Middle frontal gyrus (tissue), 1 donor: Measurements from ENCODE around the gene INPP5E.

Source experiments
- DNase-seq: peaks from one replicate; pipeline ENCODE4 v3.0.0-alpha.2; 2015; ENCODE audit warnings: low spot score; ENCODE audit errors: extremely low spot score

Gene INPP5E

DNA sequence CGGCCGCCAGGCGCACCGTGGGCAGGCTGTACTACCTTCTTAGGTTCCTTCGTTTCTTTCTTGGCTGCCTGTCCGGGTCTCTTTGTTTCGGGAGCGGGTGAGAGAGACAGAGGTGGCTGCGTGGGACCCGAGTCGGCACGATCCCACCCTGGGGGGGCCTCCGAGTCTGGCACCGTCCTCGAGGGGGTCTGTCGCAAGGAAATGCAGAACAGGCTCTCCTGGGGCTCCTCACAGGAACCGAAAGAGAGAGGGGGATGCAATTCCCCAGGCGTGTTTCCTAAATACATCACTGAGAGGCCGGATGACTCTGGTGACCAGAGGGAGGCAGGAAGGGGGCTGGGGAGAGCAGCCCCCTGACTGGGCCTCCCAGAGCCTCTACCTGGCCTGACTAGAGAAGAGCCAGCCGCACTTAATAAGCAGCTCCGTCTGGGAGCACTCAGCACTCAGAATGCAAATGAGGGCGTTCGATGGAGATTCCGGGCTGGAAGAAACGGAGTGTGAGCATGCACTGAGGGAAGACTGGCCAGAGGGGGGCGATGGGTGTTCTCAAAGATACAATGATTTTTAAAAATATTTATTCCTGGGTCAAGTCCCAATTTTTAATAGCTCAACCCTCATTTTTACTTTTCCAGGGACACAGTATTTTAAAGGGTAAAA, 11.7 kb upstream of the INPP5E start:
- DNase-seq = no peak

DNA sequence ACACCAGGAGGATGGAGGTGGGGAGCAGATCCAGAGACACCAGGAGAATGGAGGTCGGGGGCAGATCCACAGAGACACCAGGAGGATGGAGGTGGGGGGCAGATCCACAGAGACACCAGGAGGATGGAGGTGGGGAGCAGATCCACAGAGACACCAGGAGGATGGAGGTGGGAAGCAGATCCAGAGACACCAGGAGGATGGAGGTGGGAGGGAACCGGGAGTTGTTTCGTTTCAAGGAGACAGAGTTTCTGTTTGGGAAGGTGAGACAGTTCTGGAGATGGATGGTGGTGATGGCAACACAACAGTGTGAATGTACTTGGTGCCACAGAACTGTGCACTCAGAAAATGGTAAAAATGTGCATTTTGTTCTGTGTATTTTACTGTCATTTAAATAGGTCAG, 9.0 kb upstream of the INPP5E start:
- DNase-seq = no peak

GRCh38 chr9:136447173-136447778, 7.6 kb upstream of the INPP5E start:
- DNase-seq = no peak

DNA sequence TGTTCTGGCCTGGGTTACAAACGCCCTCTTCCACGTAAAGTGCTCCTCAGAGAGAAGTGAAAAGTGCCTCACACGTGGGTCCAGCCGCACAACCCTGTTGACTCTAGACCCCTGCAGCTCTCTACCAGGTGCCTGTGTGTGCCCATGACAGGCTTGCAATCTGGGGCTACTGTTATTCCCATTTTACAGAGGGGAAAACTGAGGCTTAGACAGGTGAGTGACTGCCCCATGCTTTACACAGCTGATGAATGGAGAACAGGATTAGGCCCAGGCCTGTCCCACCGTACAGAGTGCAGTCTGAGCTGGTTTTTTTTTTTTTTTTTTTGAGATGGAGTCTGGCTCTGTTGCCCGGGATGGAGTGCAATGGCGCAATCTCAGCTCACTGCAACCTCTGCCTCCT, 6.2 kb upstream of the INPP5E start:
- DNase-seq = no peak

- DNase-seq = no peak
Observed at GRCh38 chr9:136444102-136444501, 4.5 kb upstream of the INPP5E start.

- no peak for DNase-seq
Observed at GRCh38 chr9:136443687-136444086, 4.0 kb upstream of the INPP5E start.

- DNase-seq = no peak
Observed at GRCh38 chr9:136443087-136443486, 3.4 kb upstream of the INPP5E start.

DNA sequence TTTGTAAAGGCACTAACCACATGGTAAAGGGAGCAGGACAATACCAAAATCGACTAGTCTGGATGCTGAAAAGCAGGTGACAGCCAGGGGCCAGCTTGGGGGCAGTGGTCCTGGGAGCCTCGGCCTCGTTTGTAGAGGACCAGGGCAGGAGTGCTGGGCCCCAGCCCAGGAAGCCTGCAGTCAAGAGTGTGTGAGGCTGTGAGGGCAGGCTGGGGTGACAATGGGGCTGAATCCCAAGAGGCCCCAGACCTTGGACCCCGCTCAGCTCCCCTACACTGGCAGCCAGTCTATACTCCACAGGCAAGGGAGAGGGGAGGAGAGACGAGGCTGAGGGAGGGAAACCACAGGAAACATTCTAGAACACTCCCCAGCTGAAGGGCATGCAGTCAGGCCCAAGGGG, 2.6 kb upstream of the INPP5E start:
- no peak for DNase-seq

- DNase-seq = no peak
Observed at GRCh38 chr9:136441681-136442245, 2.1 kb upstream of the INPP5E start.

- no peak for DNase-seq
Observed at GRCh38 chr9:136441191-136441680, 1.6 kb upstream of the INPP5E start.

- DNase-seq = no peak
Observed at GRCh38 chr9:136438548-136439480, 831 bp downstream of the INPP5E start.

DNA sequence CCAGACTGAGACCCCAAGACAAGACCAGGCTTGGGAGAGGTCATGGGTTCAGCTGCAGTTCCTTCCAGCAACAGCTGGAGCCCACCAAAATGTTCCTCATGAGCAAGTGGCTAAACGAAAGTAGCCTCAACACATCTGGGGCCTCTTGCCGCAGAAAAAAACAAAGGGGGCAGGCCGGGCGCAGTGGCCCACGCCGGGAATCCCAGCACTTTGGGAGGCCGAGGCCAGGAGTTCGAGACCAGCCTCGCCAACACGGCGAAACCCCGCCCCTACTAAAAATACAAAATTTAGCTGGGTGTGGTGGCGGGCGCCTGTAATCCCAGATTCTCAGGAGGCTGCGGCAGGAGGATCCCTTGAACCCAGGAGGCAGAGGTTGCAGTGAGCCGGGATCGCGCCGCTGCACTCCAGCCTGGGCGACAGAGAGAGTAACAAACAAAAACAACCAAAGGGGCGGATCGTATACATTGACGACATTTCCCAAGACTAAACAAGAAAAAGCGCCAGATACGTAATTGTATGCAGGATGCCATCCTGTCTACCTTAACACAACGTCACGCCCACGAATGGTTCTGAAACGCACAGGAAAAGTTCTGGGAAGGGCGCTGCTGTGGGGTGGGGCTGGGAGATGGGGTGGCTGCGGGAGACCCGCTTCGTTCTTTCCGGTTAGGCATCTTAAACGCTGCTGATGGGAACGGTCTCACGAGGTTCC, 1.7 kb downstream of the INPP5E start:
- DNase-seq = no peak

DNA sequence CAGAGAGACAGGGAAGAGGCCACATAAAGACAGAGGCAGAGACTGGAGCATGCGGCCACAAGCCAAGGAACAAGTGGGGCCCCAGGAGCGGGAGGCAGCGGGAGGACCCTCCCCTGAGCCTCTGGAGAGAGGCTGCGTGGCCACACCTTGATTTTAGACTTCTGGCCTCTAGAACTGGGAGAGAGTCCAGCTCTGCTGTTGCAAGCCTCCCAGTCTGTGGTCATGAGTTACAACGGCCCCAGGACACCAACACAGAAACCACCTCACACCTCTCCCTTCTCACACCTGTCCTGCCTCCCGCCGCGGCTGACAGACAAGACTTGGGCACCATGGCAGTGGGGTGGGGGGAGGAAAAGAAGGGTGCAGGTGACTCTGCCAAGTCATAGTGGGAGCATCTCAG, 2.2 kb downstream of the INPP5E start:
- no peak for DNase-seq

DNA sequence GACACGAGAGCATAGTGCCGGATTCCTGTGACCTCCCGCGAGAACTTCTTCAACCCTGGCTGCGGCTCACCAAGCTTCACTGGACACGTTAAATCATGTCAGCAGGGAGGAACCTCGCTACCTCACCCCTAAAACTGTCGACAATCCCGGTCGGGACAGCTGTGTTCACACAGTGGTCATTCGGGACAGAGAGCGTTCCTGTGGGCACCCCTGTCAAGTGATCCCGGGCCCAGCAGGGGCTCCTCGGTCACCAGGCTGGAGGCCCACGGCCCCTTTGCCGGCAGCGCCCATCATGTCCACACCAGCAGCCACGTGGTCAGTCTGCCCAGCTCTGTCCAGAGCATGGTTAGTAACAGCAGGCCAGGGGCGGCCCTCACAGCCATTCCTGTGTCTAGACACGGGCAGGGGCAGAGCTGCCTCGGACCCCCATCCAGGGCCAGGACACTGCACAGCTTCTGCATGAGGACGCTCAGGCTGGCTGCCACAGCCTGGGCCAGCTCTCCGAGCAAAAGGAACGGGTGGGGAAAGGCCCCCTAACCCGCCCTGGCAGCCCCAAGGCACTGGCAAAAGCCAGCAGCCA, 3.5 kb downstream of the INPP5E start:
- no peak for DNase-seq

GRCh38 chr9:136434580-136435169, 5.0 kb downstream of the INPP5E start:
- DNase-seq = no peak

- DNase-seq = no peak
Observed at GRCh38 chr9:136433849-136434579, 5.6 kb downstream of the INPP5E start.

DNA sequence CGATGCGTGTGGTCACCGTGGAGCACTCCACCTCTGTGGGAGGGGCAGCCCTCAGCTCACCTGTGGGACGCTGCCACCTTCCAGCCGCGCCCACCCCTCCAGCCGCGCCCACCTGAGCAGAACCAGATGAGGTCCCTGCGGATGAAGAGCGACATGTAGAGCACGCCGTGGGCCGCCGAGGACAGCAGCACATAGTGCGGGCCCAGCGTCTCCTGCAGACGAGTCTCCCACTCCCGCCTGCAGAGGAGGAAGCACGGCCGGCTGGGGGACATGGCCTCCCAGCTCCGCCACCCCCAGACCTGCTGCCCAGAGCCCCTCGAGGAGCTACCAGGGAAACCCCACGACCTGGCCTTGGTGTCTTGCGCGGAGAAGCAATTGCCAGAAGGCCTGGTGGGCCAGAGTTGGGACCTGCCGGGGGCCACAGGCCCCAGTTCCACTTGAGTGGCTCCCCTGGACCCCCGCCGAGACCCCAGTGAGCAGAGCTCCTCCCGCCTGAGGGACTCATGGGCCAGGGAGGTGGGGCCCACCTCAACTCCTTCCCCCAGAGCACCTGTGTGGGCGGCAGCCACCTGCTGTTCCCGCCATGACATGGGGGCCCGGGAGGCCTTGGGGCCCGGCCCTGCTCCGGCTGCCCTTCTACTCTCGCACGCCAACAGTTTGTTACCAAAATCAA, 6.5 kb downstream of the INPP5E start:
- no peak for DNase-seq

DNA sequence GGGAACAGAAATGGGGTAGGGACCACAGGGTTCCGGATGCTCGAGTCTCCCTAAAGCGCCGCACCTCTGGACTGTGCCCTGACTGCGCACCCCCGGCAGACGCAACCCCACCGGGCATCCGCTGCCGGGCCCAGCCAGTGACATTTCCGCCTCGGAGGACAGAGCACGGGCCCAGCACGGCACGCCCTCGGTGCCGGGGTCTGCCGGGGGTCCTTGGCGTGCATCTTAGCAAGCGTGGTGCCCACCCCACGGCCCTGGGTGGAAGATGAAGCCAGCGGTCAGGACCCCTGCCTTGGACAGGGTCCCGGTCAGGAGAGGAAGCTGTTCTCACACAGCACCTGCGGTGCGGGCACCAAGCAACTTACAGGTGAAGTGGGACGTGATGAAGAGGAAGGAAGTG, 7.1 kb downstream of the INPP5E start:
- no peak for DNase-seq

DNA sequence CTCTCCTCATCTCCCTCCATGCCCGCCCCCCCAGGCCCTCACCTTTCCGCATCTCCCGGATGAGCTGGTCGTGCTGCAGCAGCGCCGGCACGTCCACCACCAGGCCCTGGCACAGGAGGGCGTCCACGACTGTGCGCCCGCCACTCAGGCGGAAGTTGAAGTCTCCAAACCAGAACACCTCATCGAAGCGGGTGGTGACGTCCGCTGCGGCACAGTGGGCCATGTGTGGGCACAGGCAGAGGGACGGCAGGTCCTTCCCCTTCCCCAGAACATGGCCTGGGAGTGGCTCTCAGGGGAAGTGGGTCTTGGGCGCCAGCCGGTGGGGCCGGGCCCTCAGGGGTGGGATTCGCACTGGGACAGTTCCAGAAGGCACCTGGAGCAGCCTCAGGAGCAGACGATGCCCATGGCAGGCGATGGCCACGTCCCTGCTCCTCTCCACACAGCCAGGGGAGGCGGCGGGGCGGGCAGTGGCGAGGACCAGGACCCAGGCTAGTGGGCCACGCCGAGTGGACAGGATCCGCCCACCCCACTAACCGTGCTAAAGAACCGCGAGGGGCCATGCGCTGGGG, 7.8 kb downstream of the INPP5E start:
- DNase-seq = no peak
